ENCODE results near the gene SENP6.
"Not testable (repeated sequence)": the region's sequence is repeated elsewhere in the genome, so short reads cannot be mapped to it uniquely, and the experiment has no call there.

SENP6 gene

GRCh38 chr6:75656479-75656878, 54.8 kb downstream of the SENP6 start:
- no peak for DNase-seq (ENCODE audit: low spot score)

GRCh38 chr6:75657327-75657726, 55.6 kb downstream of the SENP6 start:
- DNase-seq (ENCODE audit: low spot score): no peak

- DNase-seq (ENCODE audit: low spot score): no peak
Observed at GRCh38 chr6:75666592-75666991, 64.9 kb downstream of the SENP6 start.

GRCh38 chr6:75673884-75674283, 72.2 kb downstream of the SENP6 start:
- DNase-seq (ENCODE audit: low spot score): no peak

GRCh38 chr6:75676377-75676776, 74.7 kb downstream of the SENP6 start:
- DNase-seq (ENCODE audit: low spot score): no peak

- not testable (repeated sequence) for DNase-seq (ENCODE audit: low spot score)
Observed at GRCh38 chr6:75682548-75682947, 80.9 kb downstream of the SENP6 start.

GRCh38 chr6:75683005-75683404, 81.3 kb downstream of the SENP6 start:
- not testable (repeated sequence) for DNase-seq (ENCODE audit: low spot score)

GRCh38 chr6:75687535-75687934, 85.9 kb downstream of the SENP6 start:
- DNase-seq (ENCODE audit: low spot score): not testable (repeated sequence)

- DNase-seq (ENCODE audit: low spot score): not testable (repeated sequence)
Observed at GRCh38 chr6:75687937-75688336, 86.3 kb downstream of the SENP6 start.

GRCh38 chr6:75689576-75689975, 87.9 kb downstream of the SENP6 start:
- no peak for DNase-seq (ENCODE audit: low spot score)

- no peak for DNase-seq (ENCODE audit: low spot score)
Observed at GRCh38 chr6:75691012-75691411, 89.3 kb downstream of the SENP6 start.

- no peak for DNase-seq (ENCODE audit: low spot score)
Observed at GRCh38 chr6:75693534-75693933, 91.9 kb downstream of the SENP6 start.

- DNase-seq (ENCODE audit: low spot score): no peak
Observed at GRCh38 chr6:75694406-75694805, 92.7 kb downstream of the SENP6 start.

GRCh38 chr6:75708334-75708733, 106.7 kb downstream of the SENP6 start:
- DNase-seq (ENCODE audit: low spot score): not testable (repeated sequence)

GRCh38 chr6:75711173-75711572, 109.5 kb downstream of the SENP6 start:
- no peak for DNase-seq (ENCODE audit: low spot score)

- DNase-seq (ENCODE audit: low spot score): no peak
Observed at GRCh38 chr6:75719133-75719532, 117.5 kb downstream of the SENP6 start.

- DNase-seq (ENCODE audit: low spot score): no peak
Observed at GRCh38 chr6:75723382-75723781, 121.7 kb downstream of the SENP6 start.

GRCh38 chr6:75727206-75727605, 125.5 kb downstream of the SENP6 start:
- no peak for DNase-seq (ENCODE audit: low spot score)

- DNase-seq (ENCODE audit: low spot score): not testable (repeated sequence)
Observed at GRCh38 chr6:75731029-75731428, 129.3 kb downstream of the SENP6 start.

GRCh38 chr6:75735491-75736186, 134.0 kb downstream of the SENP6 start:
- DNase-seq (ENCODE audit: low spot score): peak; percentile 9

GRCh38 chr6:75743971-75744370, 142.3 kb downstream of the SENP6 start:
- DNase-seq (ENCODE audit: low spot score): no peak

GRCh38 chr6:75745404-75745803, 143.7 kb downstream of the SENP6 start:
- no peak for DNase-seq (ENCODE audit: low spot score)

- no peak for DNase-seq (ENCODE audit: low spot score)
Observed at GRCh38 chr6:75746221-75746620, 144.5 kb downstream of the SENP6 start.
